GM23248 (cell line): ENCODE data around the gene MTG2.

Experiments
- EZH2 ChIP-seq: fragments of 200-600 bp; sonication (generic); IDR thresholded peaks from 2 replicates; pipeline ENCODE4 v1.6.1; 2018; ENCODE audit warnings: antibody characterized with exemption, mild to moderate bottlenecking; ENCODE audit not compliant: insufficient read depth, poor library complexity, severe bottlenecking
- EZH2phosphoT487 ChIP-seq: fragments of 200-600 bp; sonication (generic); IDR thresholded peaks from 2 replicates; pipeline ENCODE4 v1.6.1; 2018; ENCODE audit warnings: antibody characterized with exemption, moderate library complexity, mild to moderate bottlenecking, low read depth; ENCODE audit not compliant: insufficient read depth

DNA sequence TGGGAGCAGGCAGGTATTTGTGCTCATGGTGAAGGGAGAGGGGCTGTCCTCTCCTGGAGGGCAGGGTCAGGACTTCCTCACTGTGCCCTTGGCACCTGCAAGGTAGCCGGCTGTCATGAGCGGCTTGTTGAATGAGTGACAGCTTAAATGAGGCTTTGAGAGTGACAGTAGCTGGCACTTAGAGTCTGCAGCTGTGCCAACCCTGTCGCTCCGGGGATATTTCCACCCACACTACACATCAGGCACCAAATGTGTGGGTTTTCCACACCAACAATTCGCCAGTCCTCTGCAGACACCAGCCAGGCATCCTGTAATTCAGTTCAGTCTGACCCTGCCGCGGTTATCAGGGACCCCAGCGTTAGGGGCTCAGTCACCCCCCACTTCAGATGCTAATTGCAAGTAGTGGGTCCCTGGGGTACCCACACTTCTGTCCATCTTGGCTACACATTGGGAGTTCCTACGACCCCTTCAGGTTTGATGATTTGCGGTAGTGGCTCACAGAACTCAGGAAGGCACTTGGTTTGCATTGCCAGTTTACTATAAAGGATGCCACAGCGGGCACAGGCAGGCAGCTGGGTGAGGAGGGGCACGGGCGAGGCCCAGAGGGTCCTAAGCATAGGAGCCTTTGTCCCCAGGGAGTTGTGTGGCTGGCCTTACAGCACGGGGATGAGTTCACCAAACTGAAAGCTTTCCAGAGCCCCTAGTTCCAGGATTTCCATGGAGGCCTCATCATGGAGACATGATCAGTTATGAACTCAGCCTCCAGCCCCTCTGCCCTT, 9.1 kb downstream of the MTG2 start:
- TF ChIP-seq EZH2 (no peak), EZH2phosphoT487 (no peak)
